NOMO-1 treated with DMSO at 0.1 percent for 48 hours (cell line): ENCODE measurements around the gene STRBP.

Source experiments
- DNase-seq: peaks from one replicate; lab custom pipeline; 2025; ENCODE audit not compliant: unreplicated experiment; lab: John Stamatoyannopoulos, UW

The STRBP gene

DNA sequence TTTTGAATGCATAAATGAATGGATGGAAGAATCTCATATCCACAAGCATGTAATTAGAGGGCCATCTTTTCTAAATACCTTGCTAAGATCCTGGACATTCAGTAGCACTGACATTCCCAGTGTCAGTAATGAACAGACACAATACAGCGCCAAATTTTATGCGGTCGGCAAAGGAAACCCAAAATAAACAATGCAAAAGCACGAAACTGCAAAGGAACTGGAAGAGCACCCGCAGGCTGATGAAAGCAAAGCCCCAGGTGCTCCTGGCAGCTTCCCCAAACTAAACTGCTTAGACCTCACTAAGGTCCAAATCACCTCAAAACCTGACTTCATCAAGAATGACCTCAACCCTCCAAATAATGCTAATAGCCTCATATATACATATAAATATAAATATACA lies 133.0 kb downstream of the STRBP start:
- no peak for DNase-seq

DNA sequence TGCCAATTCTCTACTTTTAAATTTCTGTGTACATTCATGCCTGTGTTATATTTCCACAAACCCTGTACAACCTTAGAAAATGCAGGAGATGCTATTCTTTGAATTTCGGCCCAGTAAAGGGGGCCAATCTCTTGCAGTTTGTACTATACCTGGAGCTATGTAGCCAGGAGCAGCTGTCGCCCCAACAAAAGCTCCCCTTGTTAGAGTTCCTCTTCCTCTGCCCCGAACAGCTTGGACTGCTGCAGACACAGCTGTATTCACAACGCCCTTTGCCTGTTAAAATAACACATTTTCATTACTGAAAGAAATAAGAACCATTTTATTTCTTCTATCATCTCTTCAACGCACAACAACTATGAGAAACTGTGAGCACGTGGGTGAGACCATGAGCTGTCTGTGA lies 135.7 kb downstream of the STRBP start:
- DNase-seq: no peak

DNA sequence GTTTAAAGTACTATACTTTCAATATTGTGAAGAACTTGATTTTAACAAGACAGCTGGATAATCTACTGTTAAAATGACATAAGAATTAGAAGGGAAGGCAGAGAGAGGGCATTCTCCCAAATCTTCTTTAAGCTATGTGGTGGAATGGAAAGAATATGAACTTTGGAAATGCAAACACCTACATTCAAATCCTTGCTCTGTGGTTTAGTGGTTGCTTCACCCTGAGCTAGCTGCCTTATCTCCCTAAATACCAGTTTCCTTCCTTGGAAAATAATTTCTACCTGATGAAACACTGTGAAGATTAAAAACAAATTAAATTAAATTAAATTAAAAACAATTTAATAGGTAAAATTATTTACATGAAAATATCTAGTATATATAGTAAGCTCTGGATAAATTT lies 136.4 kb downstream of the STRBP start:
- DNase-seq: no peak

DNA sequence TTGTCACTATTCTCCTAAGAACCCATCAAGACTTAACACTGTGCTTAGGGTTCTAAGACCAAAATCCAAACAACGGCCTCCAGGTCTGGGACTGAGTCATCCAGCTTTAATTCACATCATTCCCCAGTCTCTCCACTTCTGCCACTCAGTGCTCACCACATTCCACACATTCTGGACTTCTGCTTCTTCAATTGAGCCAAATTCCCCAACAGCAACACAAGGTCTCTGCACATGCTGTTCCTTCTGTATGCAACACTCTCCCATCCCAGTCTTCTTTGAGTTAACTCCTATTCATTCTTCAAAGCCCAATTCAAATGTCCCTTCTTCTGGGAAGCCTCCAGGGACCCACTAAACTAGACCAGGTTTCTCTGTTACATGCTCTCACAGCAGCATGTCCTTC lies 137.1 kb downstream of the STRBP start:
- DNase-seq: no peak

DNA sequence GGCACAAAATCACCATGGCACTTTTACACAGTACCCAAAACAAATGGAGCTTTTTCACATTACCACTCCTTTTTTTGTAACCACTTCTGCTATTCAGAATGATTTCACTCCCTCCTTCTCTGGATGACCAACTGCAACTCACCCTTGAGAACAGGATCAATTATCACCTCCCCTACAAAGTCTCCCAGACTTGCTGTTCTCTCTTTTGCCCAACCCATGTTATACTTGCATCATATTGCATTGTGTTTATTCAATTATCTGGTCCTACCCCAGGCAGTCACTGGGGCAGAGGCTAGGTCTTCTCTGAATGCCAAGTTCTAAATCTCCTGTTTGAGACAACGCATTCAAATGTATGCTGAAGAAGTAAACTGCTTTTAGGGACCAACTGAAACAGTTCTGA lies 139.0 kb downstream of the STRBP start:
- peak; percentile 24 for DNase-seq

DNA sequence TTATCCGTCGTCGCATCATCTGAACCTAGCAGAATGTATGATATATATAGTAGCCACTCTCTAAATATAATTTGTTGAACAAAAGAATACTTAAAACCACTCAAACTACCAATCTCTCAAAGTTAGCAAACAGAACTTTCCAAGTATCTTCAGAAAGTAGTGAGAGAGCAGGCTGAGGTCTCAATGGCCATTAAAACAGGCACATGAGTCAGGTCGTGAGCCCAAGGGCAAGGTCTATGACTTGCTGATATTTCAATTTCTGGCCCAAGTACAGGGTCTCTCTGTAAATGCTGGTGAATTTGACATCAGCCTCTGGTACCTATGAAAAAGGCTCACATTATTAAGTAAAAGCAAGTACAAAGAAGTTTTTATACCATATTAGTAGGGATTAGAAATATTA lies 139.8 kb downstream of the STRBP start:
- no peak for DNase-seq

DNA sequence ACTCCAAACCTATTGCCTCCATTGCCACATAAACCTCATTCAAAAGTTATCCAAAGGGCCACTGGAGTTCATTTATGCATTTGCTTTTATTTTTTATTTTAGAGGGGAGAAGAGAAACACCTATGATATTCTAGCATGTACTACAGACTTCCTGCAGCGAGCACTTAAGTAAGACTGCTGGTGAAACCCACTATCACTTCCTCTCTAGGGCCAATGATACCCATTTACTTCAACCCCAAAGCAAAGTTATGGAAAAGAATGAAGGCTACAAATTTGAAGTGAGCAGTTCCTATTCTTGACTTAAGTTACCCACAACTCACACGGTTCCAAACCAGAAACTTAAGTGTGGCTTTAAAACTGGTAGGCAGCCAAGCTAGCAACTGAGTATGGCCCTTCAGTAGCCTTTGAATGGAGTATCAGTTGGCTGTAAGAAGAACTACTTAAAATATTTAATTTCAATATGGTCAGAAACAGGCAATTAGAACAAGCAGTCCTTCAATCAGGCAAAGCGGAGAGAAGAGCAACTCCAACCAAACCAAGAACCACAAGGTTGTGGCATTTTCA lies 140.8 kb downstream of the STRBP start:
- peak; percentile 65 for DNase-seq

DNA sequence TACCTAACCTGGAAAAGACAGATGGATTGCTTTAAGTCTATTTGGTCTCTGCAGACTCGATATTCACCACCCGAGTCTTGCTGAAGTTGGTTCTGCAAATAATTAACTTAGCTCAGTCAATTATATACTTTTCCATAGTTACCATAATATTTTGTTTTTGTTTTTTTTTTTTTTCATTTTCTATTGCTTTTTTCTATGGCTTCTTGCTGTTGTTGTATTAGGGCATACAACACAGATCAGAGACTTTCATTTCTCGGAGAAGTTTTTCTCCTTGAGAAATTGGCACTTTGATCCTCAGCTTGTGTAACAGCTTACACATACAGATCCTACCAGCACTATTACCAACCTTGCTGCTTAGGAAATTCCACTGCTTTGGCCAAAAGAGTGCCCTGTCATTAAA lies 146.9 kb downstream of the STRBP start:
- DNase-seq: no peak

DNA sequence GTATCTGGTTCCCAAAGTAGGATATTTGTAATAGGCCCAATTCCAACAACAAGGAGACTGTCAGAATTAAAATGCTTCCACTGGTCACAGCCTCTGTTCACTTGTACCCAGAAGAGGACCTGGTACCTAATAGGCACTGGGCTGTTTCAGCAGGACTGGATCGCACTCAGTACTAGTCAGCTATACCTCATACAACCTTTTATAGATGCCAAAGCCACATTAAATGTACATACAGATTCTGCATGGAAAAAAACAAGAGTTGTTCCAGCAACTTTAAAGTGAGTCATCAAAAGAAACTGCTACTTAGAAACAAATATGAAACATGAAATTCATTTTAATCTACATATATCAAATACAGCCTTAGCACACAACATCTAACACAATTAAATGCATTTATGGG lies 147.4 kb downstream of the STRBP start:
- no peak for DNase-seq

DNA sequence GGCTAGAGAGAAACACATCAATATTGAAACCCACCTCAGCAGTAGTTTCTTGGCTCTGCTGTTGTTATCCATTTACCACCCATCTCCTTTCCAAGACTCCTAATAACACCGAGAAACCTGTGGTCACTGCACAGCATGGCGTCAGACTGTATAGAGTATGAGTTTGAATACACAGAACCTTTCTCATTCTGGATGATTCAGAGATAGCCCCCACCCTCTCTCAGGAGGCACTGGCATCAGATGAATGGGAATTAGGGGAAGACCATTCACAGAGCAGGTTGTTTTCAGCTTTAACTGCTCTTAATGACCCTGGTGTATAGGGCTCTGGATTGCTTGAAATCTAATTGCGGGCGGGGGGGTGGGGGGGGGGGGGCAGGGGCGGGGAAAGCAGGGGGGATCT lies 148.3 kb downstream of the STRBP start:
- no peak for DNase-seq

DNA sequence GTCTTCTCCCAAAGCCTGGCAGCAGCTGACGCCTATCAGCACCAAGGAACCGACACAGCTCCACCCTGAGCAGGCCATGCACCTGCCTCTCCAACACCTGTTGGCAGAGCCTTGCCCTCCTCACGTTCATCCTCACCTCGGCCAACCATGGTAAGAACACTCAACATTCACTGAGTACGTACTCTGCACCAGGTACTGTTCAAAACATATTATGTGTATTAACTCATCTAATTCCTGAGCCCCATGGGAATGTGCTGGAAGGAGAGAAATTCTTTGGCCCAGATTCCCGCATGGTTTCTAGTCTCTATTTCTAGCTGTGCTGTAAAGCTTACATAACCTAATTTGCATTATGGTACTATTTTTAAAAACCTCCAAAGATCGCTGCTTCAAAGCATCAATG lies 148.8 kb downstream of the STRBP start:
- no peak for DNase-seq

DNA sequence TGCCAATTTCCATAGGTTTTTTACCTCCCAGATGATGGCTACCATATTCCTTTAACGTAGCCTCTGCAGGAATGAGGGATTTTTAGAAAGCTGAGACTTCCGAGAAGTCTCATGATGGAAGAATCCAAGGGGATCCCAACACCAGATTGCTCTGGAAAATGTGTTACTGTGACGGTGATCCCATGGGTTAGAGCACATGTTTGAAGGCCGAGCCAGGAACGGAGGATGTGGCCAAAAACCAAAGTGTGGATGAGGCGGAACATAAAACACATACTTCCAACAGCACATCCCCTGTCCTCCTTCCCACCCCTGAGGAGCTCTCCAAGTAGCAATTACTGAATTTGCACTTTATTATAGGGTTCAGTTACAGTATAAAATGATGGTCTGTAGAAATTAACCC lies 152.3 kb downstream of the STRBP start:
- no peak for DNase-seq

DNA sequence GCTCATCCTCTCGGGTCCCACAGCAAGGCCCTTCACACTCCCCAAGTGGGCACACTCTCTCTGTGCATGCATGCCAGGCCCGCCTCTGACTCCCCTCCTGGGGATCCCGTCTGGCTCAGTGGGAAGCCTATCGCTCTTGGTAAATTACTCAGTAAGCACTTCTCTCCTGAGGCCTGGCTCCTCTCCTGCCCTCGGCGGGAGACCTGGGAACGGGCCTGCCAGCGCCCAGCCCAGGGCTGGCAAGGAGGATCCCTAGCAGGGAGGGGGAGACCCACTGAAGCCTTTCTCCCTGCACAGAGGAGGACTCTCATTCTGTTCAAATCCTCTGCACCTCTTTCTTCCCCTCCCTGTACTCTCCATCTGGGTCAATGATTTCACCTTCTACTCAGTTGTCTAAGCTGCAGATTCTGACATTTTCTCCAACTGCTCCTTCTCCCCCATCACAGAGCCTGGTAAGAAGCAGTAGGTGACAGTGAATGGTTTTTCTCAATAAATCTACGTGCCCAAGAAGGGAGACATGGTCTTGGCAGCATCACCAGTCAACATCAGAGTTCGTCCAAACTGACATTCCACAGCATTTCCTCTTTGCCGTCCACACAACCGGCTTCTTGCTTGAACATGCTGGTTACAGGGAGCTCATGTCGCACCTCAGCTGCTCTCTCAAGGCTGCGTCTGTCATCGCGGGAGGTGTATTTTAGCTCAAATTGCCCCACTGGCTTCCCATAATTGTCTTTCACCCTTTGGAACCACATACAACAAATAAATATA lies 153.1 kb downstream of the STRBP start:
- DNase-seq: no peak

DNA sequence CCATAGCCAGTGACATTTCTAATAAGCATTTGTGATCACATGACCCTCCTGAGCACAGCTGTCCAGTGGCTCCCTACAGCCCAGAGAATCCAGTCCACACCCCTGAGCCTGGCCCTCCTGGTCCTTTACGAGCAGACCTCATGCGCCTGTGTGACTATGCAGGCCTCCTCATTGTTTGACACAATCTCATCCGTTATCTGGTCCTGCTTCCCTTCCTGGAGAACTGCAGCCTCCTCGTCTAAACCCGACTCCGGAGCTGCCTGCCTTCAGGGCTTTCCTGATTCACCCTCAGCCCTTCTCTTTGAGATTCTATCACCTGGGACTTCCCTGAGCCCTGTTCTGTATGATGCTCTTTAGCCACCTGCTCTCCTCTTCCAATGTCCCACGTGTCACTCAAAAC lies 155.2 kb downstream of the STRBP start:
- DNase-seq: no peak

DNA sequence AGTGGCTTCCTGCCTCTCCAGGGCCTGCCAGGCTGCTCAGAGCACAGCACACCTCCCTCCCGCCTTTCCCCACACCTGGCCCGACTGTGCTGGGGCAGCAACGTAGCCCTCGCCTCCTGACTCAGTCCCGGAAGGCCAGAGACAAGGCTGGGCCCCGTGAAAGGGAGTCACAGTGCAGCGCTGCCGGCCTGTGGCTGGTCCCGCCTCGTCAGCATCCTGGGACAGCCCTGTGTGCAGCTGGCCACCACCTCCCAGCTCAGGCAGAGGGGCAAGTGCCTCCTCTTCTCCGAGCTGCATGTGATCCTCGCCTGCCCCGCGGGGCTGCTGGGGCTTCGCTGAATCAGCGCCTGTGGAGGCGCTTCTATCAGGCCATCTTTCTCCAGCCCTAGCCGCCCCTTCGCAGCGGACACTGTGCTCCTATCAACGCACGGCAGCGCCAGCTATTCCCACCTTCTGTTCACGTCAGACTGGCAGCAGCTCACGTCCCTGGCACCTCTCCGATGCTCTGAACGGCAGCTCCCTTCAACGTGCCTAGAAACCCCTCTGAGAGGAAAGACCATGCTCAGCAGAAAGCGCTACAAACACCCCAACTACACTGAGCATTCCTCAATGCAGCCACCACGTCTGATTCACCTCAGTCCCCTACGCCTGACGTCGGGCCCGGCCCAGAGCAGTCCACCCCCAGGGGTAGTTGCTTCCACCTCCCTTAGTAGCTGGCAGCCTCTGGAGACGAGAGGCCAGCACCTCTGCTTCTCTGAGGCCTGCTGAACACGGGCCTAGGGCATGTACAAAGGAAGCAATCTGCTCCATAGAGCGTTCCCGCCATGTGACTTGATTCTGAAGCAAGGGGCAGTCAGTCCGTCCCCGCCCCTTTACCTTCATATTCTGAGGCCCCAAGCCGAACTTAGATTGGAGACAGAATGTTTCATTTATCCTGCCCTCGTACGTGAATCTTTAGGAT lies 156.1 kb downstream of the STRBP start:
- no peak for DNase-seq

DNA sequence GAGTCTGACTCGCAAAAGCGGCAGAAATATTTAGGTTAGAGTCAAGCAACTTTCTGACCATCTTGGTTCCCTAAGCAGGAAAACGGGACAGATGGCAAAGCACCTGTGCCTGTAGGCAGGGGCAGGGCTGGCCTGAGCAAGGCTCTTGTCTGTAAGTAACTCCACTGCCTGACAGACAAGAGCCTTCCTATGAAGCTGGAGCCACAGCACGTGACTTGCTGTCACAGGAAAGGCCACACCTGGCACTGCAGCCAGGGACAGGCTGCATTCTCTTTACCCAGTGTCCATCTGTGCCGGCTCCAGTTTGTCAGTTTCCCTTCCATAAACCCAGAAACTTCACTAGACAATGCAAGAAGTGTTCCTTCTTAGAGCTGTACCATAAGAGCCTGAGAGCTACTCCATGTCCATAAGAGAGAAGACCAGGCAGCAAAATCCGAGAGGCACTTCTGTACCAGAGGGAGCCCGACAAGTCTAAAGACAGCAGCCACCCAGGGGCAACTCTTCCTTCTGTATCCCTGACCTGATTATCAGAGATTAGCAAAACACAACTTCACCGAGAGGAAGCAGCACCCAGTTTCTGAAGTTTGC lies 156.9 kb downstream of the STRBP start:
- DNase-seq: no peak

DNA sequence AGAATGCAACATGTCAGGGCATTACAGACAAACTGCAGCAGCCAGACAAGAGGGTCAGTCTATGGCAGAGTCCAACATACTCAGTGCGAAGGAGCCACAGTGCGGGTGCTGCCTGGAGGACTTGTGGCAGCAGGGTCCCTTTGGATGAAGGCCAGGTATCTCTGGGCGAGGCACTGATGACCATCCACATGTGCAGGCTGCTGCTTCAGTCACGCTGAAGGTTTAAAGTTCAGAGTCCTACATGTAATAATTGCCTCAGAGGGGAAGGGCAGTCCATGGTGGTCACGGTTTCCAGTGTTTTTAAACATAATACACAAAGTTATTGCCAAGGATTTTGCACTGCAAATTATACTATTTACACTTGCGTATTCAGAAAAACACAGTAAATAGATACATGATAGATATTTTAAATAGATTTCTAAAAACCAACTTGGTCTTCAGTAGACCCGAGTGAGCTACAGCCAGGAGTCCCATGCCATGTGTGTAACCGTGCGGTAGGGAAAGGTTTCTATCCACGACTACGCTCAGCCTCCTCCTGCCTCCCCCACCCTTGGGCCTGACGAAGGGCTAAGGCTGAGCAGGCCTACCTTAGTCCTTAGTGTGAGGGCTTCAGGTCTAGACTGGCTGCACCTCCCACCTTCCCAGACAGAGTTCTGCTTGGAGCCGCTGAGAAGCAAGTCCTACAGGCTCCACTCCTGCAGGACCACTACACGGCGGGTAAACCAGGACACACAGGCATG lies 158.7 kb downstream of the STRBP start:
- DNase-seq: no peak

DNA sequence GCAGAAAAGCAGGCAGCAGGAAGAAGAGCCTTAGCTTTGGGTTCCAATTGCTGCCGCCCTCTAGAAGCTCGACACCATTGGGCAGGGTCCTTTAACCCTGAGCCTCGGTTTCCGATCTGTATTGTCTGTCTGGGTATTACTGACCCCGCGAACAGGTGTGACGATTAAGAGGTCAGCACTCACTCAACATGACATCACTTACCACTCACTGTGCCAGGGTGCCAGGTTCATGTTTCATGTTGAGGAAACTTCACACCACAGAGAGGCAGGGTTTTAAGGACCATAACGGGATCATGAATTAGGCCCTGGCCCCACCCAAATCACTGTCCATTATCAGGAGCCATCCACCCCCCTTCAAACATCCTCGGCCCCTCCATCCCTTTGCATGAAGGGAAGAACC lies 159.4 kb downstream of the STRBP start:
- DNase-seq: no peak

DNA sequence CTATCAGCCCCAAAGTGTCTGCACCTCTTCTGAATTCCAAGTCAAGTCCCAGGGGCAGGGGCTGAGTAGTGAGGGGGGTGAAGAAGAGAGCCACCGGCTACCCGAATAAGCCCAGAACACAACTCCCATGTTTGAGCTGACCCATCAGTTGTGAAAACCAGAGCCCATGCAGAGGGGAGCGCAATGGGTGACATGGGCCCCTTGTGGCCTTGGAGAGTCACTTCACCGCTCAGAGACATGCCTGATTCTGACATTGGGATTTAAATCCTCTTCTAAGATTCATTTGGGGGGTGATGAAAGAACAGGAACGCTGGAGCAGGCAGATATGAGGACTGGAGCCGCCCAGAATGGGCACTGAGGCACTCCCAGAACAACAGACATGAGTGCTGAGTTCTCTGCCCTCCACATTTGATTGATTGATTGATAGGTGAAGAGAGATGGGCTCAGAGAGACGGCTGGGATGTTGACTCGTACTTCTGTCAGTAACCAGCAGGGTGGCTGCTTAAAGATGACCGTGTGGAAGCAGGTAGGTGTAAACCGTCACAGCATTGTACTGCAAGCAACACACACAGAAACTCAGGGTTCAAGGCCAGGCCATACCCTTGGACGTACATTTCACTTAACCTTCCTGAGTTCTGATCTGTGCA lies 160.6 kb downstream of the STRBP start:
- no peak for DNase-seq

DNA sequence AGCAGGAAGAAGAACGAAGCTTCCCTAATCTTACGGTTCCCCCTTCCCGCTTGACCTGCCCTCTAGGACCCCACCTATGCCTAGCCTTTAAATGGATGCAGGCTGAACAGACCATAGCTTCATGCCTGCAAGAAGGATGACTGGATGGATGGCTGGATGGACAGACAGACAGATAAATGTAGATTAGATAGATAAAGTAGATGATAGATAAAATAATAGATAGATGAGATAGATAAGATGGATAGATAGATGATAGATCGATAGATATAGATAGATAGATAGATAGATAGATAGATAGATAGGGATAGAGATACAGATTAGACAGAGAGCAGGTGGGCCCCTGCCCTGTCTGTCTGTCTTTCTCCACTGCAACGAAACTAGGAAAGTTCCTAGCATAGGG lies 162.9 kb downstream of the STRBP start:
- DNase-seq: no peak
